CD4-positive, alpha-beta T cell treated with Interleukin-4 for 4 hours (primary cell): Measurements from ENCODE around the gene HIRA.
"Not testable (repeated sequence)": the region's sequence is repeated elsewhere in the genome, so short reads cannot be mapped to it uniquely, and the experiment has no call there.

Experiments
- DNase-seq: peaks from one replicate; pipeline ENCODE4 v3.0.0-alpha.2; 2020

HIRA gene

GRCh38 chr22:19442166-19442565 is 10.6 kb upstream of the HIRA start:
- no peak for DNase-seq

DNA sequence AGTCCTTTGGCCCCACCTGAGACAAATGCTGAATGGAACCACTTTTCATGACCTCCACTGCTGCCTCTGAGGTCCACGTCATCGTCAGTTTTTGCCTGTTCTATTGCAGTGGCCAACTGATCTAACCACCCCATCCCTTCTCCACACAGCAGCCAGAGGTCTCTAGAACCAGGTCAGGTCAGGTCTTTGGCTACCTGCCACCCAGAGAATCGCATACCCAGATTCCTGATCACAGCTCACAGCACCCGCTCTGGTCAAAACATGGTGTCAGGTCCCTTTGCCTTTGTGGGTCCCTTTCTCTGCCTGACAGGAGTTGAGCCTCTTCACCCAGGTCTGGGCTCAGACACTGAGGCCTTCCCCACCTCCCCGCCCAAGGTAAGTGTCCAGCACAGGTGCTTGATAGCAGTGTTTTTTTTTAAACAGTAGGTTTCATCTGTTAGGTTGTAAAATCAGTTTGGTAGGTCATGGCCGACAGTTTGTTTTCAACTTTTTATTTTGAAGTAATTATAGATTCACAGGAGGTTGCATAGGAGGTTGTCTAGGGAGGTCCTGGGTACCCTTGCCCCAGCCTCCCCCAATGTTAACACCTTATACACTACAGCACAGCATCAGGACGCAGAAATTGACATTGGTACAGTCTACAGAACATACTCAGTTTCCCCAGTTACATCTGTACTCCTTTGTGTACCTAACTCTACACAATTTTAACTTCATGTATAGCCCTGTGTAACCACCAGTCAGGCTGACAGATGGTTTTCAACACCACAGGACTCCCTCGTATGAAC is 9.1 kb upstream of the HIRA start:
- DNase-seq: no peak

GRCh38 chr22:19438298-19438697 is 6.8 kb upstream of the HIRA start:
- no peak for DNase-seq

DNA sequence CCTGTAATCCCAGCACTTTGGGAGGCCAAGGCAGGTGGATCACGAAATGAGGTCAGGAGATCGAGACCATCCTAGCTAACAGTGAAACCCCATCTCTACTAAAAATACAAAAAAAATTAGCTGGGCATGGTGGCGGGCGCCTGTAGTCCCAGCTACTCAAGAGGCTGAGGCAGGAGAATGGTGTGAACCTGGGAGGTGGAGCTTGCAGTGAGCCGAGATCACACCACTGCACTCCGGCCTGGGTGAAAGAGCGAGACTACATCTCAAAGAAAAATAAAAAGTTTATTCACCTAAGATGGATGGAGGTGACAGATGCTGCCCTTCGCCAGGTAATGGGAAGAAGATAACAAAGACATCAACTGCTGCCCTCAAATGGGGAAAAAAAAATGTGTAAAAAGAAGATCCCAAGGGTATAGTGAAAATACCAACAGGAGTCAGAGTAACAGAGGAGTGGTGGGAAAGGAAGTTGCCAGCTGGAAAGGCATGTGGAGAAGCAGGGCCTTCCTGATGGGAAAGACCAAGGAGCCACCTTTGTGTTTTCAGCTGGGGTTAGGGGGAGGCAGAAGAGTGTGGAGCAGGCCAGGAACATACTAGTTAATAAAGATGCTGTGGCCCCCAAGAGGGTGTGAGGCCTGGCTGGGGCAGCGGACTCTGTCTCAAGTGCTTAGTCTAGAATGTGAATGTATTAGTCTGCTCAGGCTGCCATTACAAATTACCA is 5.1 kb upstream of the HIRA start:
- not testable (repeated sequence) for DNase-seq

GRCh38 chr22:19434829-19435580 is 3.5 kb upstream of the HIRA start:
- no peak for DNase-seq

GRCh38 chr22:19434401-19434800 is 2.9 kb upstream of the HIRA start:
- no peak for DNase-seq

DNA sequence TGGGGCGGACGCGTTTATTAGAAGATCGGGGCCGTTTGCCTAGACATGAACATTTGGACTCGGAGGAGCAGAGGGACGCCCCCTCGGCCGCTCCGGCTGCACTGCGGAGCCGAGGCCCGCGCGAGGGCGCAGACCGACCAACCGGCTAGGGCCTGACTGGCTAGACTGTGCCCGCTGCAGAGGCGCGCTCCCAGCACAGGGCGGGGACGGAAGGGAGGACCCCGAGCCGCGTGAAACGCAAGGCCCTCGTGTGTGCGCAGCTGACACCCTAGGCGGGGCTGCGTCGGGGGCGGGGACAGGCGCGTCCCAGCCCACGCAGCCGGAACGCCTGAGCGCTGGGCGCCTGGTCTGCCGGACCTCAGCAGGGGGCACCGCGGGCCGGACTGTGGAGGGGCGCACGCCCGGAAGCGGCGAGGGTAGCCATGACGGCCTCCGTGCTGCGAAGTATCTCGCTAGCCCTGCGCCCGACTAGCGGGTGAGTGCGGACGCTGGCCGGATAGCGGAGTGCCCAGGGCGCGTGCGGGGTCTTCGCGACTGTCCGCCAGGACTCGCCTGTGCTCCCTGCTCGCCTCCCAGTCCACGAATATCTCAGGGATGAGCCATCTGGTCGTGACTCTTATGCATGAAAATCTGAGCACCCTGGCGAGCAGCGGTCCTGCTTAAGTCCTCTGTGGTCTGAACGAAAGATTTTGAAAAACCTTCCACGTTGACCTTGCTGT is 759 bp upstream of the HIRA start, which contains the start of gene MRPL40:
TSS of gene MRPL40 (plus strand) at position 413 of the 719 bp plus-strand sequence. CDS start at position 423, 10 bp downstream.
- peak; percentile 90 for DNase-seq

- DNase-seq: no peak
Observed at GRCh38 chr22:19430890-19431541, 517 bp downstream of the HIRA start.

GRCh38 chr22:19429950-19430889 is 1.3 kb downstream of the HIRA start:
- peak; percentile 36 for DNase-seq

GRCh38 chr22:19424186-19424500 is 7.4 kb downstream of the HIRA start:
- no peak for DNase-seq

GRCh38 chr22:19422440-19423301 is 8.9 kb downstream of the HIRA start:
- DNase-seq: no peak

GRCh38 chr22:19420321-19420720 is 11.2 kb downstream of the HIRA start:
- no peak for DNase-seq

DNA sequence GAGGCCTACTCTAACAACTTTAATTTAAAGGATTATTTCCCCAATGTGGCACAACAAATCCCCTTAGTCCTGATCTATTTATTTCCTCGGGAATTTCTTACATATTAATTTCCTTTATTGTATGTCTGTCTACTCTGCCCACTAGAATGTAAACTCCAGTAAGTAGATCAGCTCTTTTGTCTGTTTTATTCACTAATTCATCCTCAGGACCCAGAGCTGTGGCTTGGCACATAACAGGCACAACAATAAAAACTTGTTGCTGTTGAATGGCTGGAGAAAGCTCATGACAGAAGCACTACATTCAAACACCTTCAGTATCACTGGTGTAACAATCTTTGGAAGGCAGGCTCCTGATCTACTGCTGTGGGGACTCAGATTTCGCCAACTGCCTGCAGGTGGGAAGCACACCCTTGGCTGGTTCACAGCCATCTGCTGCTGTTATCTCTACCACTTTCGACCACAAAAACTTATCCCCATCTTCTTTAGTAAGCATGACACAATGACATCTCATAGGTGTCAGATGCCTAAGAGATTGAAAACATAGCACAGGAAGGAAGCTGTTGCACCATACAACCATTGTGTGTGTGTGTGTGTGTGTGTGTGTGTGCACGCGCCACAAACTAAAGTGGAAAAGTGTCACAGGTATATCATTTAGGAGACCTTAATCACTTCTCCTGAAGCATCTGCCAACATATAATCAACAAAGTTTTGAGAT is 11.9 kb downstream of the HIRA start:
- DNase-seq: peak; percentile 84

DNA sequence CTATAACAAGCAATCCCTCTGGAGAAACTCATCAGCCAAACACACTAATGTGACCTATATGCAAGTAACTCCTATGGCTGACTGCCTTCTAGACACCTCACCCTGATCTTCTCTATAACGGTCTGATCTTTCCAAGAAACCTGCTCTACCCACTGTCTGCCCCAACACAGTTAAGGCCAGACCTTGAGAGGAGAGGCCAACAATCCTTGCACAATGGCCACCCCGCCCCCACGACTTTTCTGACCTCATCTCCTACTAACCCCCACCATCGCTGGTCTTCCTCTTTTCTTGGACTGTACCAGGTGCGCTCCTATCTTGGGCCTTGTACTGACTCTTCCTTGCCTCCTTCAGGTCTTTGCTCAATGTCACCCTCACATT is 12.5 kb downstream of the HIRA start:
- no peak for DNase-seq

- DNase-seq: no peak
Observed at GRCh38 chr22:19412923-19413322, 18.6 kb downstream of the HIRA start.

DNA sequence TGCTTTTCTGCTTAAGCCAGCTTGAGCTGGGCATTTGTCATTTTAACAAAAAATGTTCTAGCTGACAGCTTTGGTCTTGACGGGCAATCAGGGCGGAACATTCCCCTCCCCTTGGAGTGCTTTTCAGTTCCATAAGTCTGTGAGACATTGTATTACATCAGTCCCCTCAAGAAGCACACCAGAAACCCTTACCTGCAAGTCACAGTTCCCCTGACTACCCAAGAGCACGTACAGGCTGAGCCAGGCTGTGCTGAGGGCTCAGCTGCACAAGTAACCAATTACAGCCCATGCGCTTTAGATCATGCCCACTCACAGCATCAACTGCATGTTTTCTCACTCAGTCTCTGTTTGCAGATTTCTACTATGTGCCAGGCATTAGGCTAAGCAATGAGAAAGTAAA is 19.1 kb downstream of the HIRA start:
- no peak for DNase-seq

DNA sequence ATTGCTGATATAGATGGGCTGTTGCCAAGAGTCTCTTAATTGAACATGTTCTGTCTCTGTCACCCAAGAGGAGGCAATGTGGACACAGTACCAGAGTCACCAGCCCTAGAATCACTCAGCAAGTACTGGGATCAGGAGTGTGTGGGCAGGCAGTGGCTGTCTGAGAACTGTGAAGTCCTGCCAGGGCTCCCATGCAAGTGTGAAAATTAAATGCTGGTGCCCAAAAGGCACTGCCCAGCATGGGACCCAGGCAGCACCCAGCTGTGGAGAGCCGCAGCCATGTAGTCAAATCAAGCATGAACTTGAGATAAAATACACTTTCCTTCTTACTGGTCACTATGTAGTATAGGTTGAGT is 19.9 kb downstream of the HIRA start:
- no peak for DNase-seq

DNA sequence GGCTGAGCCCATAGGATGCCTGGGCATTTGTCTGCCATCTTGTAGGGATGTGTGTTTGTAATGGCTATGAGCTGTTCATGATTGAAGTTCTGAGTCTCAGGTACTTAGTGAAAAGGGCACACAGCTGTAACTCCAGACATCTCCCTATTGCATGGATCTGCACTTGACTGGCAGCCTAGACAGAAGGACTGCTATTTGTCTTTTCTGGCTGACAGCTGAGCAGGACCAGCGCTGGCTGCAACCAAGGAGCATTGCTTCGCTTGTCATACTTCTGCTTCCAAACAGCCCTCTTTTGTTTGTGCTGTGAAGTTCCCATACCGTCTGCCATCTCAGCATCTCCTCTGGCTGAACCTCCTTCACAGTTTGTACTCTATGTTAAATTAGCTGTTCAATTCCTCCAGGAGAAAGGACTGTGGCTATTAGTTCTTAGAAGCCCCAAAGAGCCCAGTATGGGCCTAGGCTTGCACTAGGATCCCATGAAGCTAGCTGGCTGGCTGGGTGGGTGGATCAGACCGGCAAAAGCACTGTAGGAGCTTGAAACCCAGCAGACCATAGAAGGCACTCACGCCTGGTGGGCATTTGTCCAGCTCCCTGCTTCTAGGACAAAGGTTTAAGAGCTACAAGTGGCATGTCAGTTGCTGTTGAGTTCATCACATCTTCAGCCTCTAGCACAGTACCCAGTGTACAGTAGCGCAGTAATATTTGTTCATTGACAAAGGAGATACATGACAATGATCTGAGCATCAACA is 20.4 kb downstream of the HIRA start:
- no peak for DNase-seq
